Skin epidermis (tissue), 12 donors: ENCODE data around the gene TYW3.

Source experiments
- H3K27ac ChIP-seq, 21 experiments: fragments of 200-600 bp; sonication (generic) in 11 of 21; one replicate each; pipeline ENCODE4 v1.5.0; 2020; ENCODE audit warnings: mild to moderate bottlenecking in 3 of 21, inconsistent platforms in 2 of 21, moderate library complexity in 2 of 21
- H3K4me3 ChIP-seq, 7 experiments: fragments of 200-600 bp; sonication (generic) in 2 of 7; one replicate each; pipeline ENCODE4 v1.5.0; 2020; ENCODE audit warnings: inconsistent platforms in 2 of 7, mild to moderate bottlenecking in 2 of 7, moderate library complexity in 1 of 7

The TYW3 gene

GRCh38 chr1:74779750-74780149 lies 46.8 kb downstream of the TYW3 start:
- Histone ChIP-seq H3K27ac (no peak overlapping the region), H3K4me3 (no peak overlapping the region)

- Histone ChIP-seq H3K4me3 (no peak overlapping the region), H3K27ac (no peak overlapping the region)
These were observed 47.6 kb downstream of the TYW3 start for GRCh38 chr1:74780594-74780993.

GRCh38 chr1:74785944-74786343 lies 53.0 kb downstream of the TYW3 start:
- no peak overlapping the region for H3K27ac ChIP-seq
- no peak overlapping the region for H3K4me3 ChIP-seq

GRCh38 chr1:74790453-74790852 lies 57.5 kb downstream of the TYW3 start:
- Histone ChIP-seq H3K27ac (no peak overlapping the region), H3K4me3 (no peak overlapping the region)

- no peak overlapping the region for H3K4me3 ChIP-seq
- H3K27ac ChIP-seq = no peak overlapping the region
These were observed 58.5 kb downstream of the TYW3 start for GRCh38 chr1:74791491-74791890.

- Histone ChIP-seq H3K27ac (no peak overlapping the region), H3K4me3 (no peak overlapping the region)
These were observed 66.2 kb downstream of the TYW3 start for GRCh38 chr1:74799119-74799657.

GRCh38 chr1:74811436-74812179 lies 78.7 kb downstream of the TYW3 start:
- no peak overlapping the region for H3K27ac ChIP-seq

GRCh38 chr1:74812180-74812541 lies 79.2 kb downstream of the TYW3 start:
- H3K4me3 ChIP-seq = no peak overlapping the region
- no peak overlapping the region for H3K27ac ChIP-seq

More at GRCh38 chr1:74811436-74812179, 78.7 kb downstream of the TYW3 start:
- H3K4me3 ChIP-seq = no peak overlapping the region
